Colonic mucosa (tissue), 4 donors: Measurements from ENCODE around the gene VAV1. TPM values are rescaled to one million over a fixed set of nuclear protein-coding genes. Genes with fewer than 3 reads are reported as not detected.

Source experiments
- DNase-seq: peaks from one replicate; pipeline ENCODE4 v3.0.0-alpha.2; 2020
- H3K27ac ChIP-seq: fragments of 200-600 bp; one replicate; pipeline ENCODE4 v1.8.0; 2021
- H3K27me3 ChIP-seq: fragments of 200-600 bp; one replicate; pipeline ENCODE4 v1.8.0; 2021
- H3K36me3 ChIP-seq: fragments of 200-600 bp; one replicate; pipeline ENCODE4 v1.8.0; 2021
- H3K4me1 ChIP-seq: fragments of 200-600 bp; one replicate; pipeline ENCODE4 v1.8.0; 2021; ENCODE audit warnings: mild to moderate bottlenecking
- H3K4me3 ChIP-seq: fragments of 200-600 bp; one replicate; pipeline ENCODE4 v1.8.0; 2021
- H3K9ac ChIP-seq, 2 donors: one replicate each; pipeline ENCODE4 v1.7.0; 2013; ENCODE audit warnings: control low read depth in 2 of 2, low read depth in 2 of 2, low read length in 2 of 2
- H3K9me3 ChIP-seq: fragments of 200-600 bp; one replicate; pipeline ENCODE4 v1.8.0; 2021
- intact Hi-C: fragments of 100-400 bp; cut with DNase I; formaldehyde crosslinking; loops from one replicate; pipeline ENCODE4 v1.14.1; 2022
- total RNA-seq, 2 donors: library from RNA; stranded (reverse); fragmentation: NEBNext Ultra II Directional in 1 of 2; extraction: Animal tissue kit (Norgen Biotek cat#: 25700) in 1 of 2; gene quantifications; one replicate each; pipeline ENCODE4 v1.2.1, GENCODE V29; 2021
- TF ChIP-seq, protein P1 (sequence below): fragments of 200-600 bp; IDR thresholded peaks from one replicate; pipeline ENCODE4 v1.8.0; 2022; ENCODE audit warnings: antibody characterized with exemption, mild to moderate bottlenecking
- donor health status: healthy.
- donor health status: DM: no; HTN: no; CAD: no.
- donor health status: DM: no; HTN: no; CAD: no.

Gene VAV1
- total RNA-seq, 2 donors from 2014 or later = 5.7 to 6.0 TPM

GRCh38 chr19:6861683-6862286 lies 89.3 kb downstream of the VAV1 start:
- H3K4me3 ChIP-seq = no peak overlapping the region
- H3K27ac ChIP-seq = no peak overlapping the region
- H3K36me3 ChIP-seq = no peaks in the 10 kb centered on the region
- TF ChIP-seq, protein P1, sequence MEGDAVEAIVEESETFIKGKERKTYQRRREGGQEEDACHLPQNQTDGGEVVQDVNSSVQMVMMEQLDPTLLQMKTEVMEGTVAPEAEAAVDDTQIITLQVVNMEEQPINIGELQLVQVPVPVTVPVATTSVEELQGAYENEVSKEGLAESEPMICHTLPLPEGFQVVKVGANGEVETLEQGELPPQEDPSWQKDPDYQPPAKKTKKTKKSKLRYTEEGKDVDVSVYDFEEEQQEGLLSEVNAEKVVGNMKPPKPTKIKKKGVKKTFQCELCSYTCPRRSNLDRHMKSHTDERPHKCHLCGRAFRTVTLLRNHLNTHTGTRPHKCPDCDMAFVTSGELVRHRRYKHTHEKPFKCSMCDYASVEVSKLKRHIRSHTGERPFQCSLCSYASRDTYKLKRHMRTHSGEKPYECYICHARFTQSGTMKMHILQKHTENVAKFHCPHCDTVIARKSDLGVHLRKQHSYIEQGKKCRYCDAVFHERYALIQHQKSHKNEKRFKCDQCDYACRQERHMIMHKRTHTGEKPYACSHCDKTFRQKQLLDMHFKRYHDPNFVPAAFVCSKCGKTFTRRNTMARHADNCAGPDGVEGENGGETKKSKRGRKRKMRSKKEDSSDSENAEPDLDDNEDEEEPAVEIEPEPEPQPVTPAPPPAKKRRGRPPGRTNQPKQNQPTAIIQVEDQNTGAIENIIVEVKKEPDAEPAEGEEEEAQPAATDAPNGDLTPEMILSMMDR = no peak
- H3K27me3 ChIP-seq = no peaks in the 10 kb centered on the region
- H3K9me3 ChIP-seq = no peaks in the 10 kb centered on the region
- H3K9ac ChIP-seq = no peak overlapping the region
- H3K4me1 ChIP-seq = no peaks in the 10 kb centered on the region
- intact Hi-C loops = loop anchor here (5.0 to 10.0 kb wide), 3 partner anchors 129 to 347 kb away; no protein-coding TSS in a partner anchor
- DNase-seq = no peak

DNA sequence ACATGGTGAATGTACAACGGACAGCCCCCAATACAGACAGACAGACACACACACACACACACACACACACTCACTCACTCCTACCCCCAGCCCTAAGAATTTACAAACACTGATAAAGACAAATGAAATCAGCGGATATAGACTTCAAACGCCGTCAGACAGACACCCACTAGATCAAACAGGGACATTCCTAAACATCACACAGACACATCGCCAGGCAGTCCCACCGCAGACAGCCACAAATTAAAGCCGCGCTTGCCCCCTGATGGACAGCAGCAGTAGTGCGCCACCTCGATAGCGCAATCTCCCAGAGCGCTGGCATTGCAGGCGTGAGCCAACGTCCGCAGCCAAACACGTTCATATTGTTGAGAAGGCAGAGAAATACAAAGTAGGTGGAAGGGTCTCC lies 90.2 kb downstream of the VAV1 start:
- Histone ChIP-seq H3K27me3 (no peaks in the 10 kb centered on the region), H3K9me3 (no peaks in the 10 kb centered on the region), H3K4me1 (no peaks in the 10 kb centered on the region), H3K9ac (no peak overlapping the region), H3K4me3 (peak overlapping the region; percentile 25), H3K27ac (no peak overlapping the region), H3K36me3 (no peaks in the 10 kb centered on the region)
- intact Hi-C loops = loop anchor here (5.0 to 10.0 kb wide), 3 partner anchors 130 to 348 kb away; no protein-coding TSS in a partner anchor
- TF ChIP-seq, protein P1 = peak; percentile 83
- peak; percentile 87 for DNase-seq

GRCh38 chr19:6864325-6864940 lies 91.9 kb downstream of the VAV1 start:
- Histone ChIP-seq H3K36me3 (no peaks in the 10 kb centered on the region), H3K4me1 (no peaks in the 10 kb centered on the region), H3K4me3 (no peak overlapping the region), H3K9me3 (no peaks in the 10 kb centered on the region), H3K9ac (no peak overlapping the region), H3K27me3 (no peaks in the 10 kb centered on the region), H3K27ac (no peak overlapping the region)
- DNase-seq = no peak
- TF ChIP-seq, protein P1 = no peak
- intact Hi-C loops = loop anchor here (5.0 to 10.0 kb wide), 3 partner anchors 132 to 350 kb away; no protein-coding TSS in a partner anchor

DNA sequence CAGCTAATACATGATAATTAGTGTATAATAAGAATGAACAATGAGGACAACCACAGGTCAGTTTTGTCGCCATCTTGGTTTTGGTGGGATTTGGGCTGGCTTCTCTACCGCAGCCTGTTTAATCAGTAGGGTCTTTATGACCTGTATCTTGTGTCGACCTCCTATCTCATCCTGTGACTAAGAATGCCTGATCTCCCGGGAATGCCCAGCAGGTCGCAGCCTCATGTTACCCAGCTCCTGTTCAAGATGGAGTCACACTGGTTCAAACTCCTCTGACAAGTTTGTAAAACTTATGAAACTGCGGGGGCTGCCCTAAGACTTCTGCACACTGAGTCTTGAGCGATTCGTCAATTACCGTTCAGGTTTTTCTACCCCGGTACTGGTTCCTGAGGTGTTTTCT lies 93.3 kb downstream of the VAV1 start:
- no peak for DNase-seq

GRCh38 chr19:6866741-6867151 lies 94.2 kb downstream of the VAV1 start:
- TF ChIP-seq, protein P1 = no peak
- no peak overlapping the region for H3K27ac ChIP-seq
- no peak overlapping the region for H3K4me3 ChIP-seq
- no peaks in the 10 kb centered on the region for H3K9me3 ChIP-seq
- no peaks in the 10 kb centered on the region for H3K4me1 ChIP-seq
- H3K9ac ChIP-seq = no peak overlapping the region
- no peaks in the 10 kb centered on the region for H3K27me3 ChIP-seq
- H3K36me3 ChIP-seq = no peaks in the 10 kb centered on the region
- intact Hi-C loops = loop anchor here (10.0 kb wide), 1 partner anchor 352 kb away; no protein-coding TSS in a partner anchor
- DNase-seq = no peak

More for the DNA sequence above, 93.3 kb downstream of the VAV1 start:
- intact Hi-C loops = loop anchor here (10.0 kb wide), 1 partner anchor 351 kb away; no protein-coding TSS in a partner anchor
- Histone ChIP-seq H3K4me1 (no peaks in the 10 kb centered on the region), H3K27me3 (no peaks in the 10 kb centered on the region), H3K4me3 (no peak overlapping the region), H3K27ac (no peak overlapping the region), H3K9ac (no peak overlapping the region), H3K36me3 (no peaks in the 10 kb centered on the region), H3K9me3 (no peaks in the 10 kb centered on the region)
- TF ChIP-seq, protein P1 = no peak
